Measurements from ENCODE around the gene BCL10. TPM values are rescaled to one million over a fixed set of nuclear protein-coding genes. Genes with fewer than 3 reads are reported as not detected.

The BCL10 gene
- total RNA-seq, 1 experiment from 2014 or later, result 26.1 TPM

GRCh38 chr1:85296980-85297379, 20.5 kb upstream of the BCL10 start:
- Histone ChIP-seq H3K27me3 (ENCODE audit: insufficient read depth, low read length) (no peaks in the 10 kb centered on the region), H4K5ac (ENCODE audit: insufficient read length, low read depth, low read length) (no peak overlapping the region), H2BK12ac (ENCODE audit: insufficient read length, low read depth, low read length) (no peak overlapping the region), H3K9me3 (ENCODE audit: control insufficient read depth, low read depth, low read length) (no peaks in the 10 kb centered on the region), H3K4ac (ENCODE audit: low read depth, low read length) (no peak overlapping the region), H3K56ac (ENCODE audit: insufficient read length, low read depth, low read length) (no peak overlapping the region), H2BK5ac (ENCODE audit: insufficient read length, low read length) (no peak overlapping the region), H4K91ac (ENCODE audit: insufficient read length, low read depth, low read length) (no peak overlapping the region), H2BK15ac (ENCODE audit: low read depth, low read length) (no peak overlapping the region), H2AK5ac (ENCODE audit: insufficient read length, low read length) (no peak overlapping the region), H3K23ac (ENCODE audit: insufficient read length, low read depth, low read length) (no peak overlapping the region), H2BK120ac (ENCODE audit: low read depth, low read length, poor library complexity, severe bottlenecking) (no peak overlapping the region), H3T11ph (ENCODE audit: low read length) (no peak overlapping the region), H3K79me1 (ENCODE audit: insufficient read depth, low read depth, low read length, poor library complexity, severe bottlenecking) (no peaks in the 10 kb centered on the region), H3K23me2 (ENCODE audit: insufficient read length, low read depth, low read length, poor library complexity, severe bottlenecking) (no peaks in the 10 kb centered on the region), H4K20me1 (ENCODE audit: control insufficient read depth, insufficient read depth, insufficient read length) (no peaks in the 10 kb centered on the region), H3K4me2 (ENCODE audit: insufficient read depth, insufficient read length, low read length) (no peak overlapping the region), H3K4me1 (ENCODE audit: insufficient read depth, low read length) (no peaks in the 10 kb centered on the region), H3K27ac (ENCODE audit: insufficient read length, low read depth, low read length) (no peak overlapping the region), H3K18ac (ENCODE audit: insufficient read length, low read depth, low read length) (no peak overlapping the region), H3K79me2 (ENCODE audit: insufficient read depth, low read length) (no peaks in the 10 kb centered on the region), H2BK20ac (ENCODE audit: low read depth, low read length, poor library complexity, severe bottlenecking) (no peak overlapping the region), H4K8ac (replicated peaks; ENCODE audit: insufficient read length, low read depth, low read length) (no peak overlapping the region), H3K14ac (ENCODE audit: insufficient read depth, low read length) (no peak overlapping the region), H3K9ac (ENCODE audit: extremely low read depth, insufficient read length, low read length) (no peak overlapping the region), H2AFZ (ENCODE audit: low read length) (no peak overlapping the region)
- no peak for DNase-seq
- H3K9me3 Mint-ChIP-seq, result no peaks in the 10 kb centered on the region
- no peak for TF ChIP-seq CTCF (conservative IDR thresholded peaks at IDR 0.05)
- peaks cover 12 to 13% of the 10 kb centered on the region in 2 experiments for H3K4me1 Mint-ChIP-seq
- H3K27me3 Mint-ChIP-seq (ENCODE audit: low read depth), result no peaks in the 10 kb centered on the region
- no peak overlapping the region; a peak in 1 of 7 replicates for H3K27ac Mint-ChIP-seq
- no peaks in the 10 kb centered on the region for H3K36me3 Mint-ChIP-seq (ENCODE audit: insufficient read depth in 1 of 3, low read depth in 3 of 3)
- no CpG with 5 or more reads among the region's 1 CpG for WGBS (ENCODE audit: extremely low coverage, insufficient read length, low lambda C conversion rate)
- no peak overlapping the region for H3K4me3 Mint-ChIP-seq

Measured in H9 (cell line).